Spinal cord (tissue), 10 donors: ENCODE data around the gene INTS1. TPM values are rescaled to one million over a fixed set of nuclear protein-coding genes. Genes with fewer than 3 reads are reported as not detected.

Experiments
- DNase-seq, 6 donors: peaks; one replicate each; pipeline versions ENCODE4 v3.0.0 to v3.0.0-alpha.2; 2013 to 2015; ENCODE audit warnings: low spot score in 6 of 6, low read depth in 4 of 6
- H3K27ac ChIP-seq: one replicate; pipeline ENCODE4 v1.5.1; 2013; ENCODE audit warnings: low read depth, low read length, control low read depth
- H3K27me3 ChIP-seq: one replicate; pipeline ENCODE4 v1.6.1; 2013; ENCODE audit warnings: low read length; ENCODE audit not compliant: control insufficient read depth, insufficient read depth
- H3K36me3 ChIP-seq: one replicate; pipeline ENCODE4 v1.6.1; 2013; ENCODE audit warnings: low read length; ENCODE audit not compliant: control insufficient read depth, insufficient read depth
- H3K4me1 ChIP-seq: one replicate; pipeline ENCODE4 v1.6.1; 2013; ENCODE audit warnings: low read length; ENCODE audit not compliant: control insufficient read depth, insufficient read depth
- H3K4me3 ChIP-seq: one replicate; pipeline ENCODE4 v1.5.1; 2013; ENCODE audit warnings: low read depth, low read length, control low read depth
- H3K9me3 ChIP-seq: one replicate; pipeline ENCODE4 v1.6.1; 2013; ENCODE audit warnings: low read length; ENCODE audit not compliant: control insufficient read depth, insufficient read depth
- WGBS: methylation state at CpG from one replicate; pipeline ENCODE4 v1.1.5; 2013; ENCODE audit warnings: missing lambda C conversion rate; ENCODE audit not compliant: insufficient coverage; 5-methylcytosine and 5-hydroxymethylcytosine counted together
- polyA plus RNA-seq, 2 donors: library from polyadenylated mRNA; unstranded; fragments of 120-200 nt; gene quantifications; one replicate each; pipeline ENCODE4 v1.2.1, GENCODE V29; 2013; ENCODE audit not compliant: insufficient read length in 2 of 2
- total RNA-seq, 2 donors: library from RNA; depleted of rRNA in 1 of 2; stranded (reverse); fragments of 120-200 nt in 1 of 2; fragments of >200 nt in 1 of 2; gene quantifications; one replicate each; pipeline versions ENCODE4 v1.2.3 to v1.2.4, GENCODE V29; 2013 to 2014
- donor health status: healthy.

Gene INTS1
- total and polyA plus RNA-seq, 4 donors: 24.0 to 107 (median 65.6) TPM

DNA sequence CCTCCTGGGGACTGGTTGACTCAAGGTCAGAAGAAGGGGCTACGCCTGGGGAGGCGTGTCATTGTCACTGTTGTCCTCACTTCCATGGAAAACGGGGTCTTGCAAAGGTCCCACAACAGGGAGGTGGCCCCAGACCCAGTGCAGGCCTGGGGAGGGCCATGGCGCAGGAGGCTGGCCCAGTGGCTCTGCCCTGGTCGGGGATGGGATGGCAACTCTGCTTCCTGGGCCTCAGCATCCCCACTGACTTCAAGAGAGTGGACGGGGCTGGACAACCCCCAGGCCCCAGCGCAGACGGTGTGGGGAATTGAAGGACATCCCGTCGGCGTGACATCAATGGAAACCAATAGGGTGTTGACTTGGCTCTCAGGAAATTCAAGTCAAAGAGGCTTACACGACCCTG, 80.1 kb downstream of the INTS1 start:
- Histone ChIP-seq H3K36me3 (no peaks in the 10 kb centered on the region), H3K27me3 (peaks cover 10% of the 10 kb centered on the region), H3K9me3 (no peaks in the 10 kb centered on the region), H3K4me1 (peaks cover 15% of the 10 kb centered on the region), H3K27ac (no peak overlapping the region), H3K4me3 (no peak overlapping the region)
- DNase-seq: no peak
- 81% methylated on average over 12 of the region's 12 CpGs for WGBS

DNA sequence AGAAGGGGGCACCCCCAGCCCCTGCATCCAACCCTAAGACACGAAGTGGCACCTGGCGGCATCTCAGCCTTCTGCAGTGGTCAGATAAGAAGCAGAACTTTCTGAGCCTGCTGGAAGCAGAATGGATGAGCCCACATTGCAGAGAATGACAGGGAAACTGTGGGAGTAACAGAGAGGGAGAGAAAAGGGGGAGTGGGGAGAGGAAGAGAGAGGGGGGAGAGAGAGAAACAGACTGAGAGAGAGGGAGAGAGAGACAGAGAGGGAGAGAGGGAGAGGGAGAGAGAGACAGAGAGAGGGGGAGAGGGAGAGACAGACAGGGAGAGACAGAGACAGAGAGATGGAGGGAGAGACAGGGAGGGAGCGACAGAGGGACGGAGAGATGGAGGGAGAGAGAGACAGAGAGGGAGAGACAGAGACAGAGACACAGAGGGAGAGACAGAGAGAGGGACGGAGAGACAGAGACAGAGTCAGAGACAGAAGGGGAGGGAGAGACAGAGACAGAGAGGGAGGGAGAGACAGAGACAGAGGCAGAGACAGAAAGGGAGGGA, 80.9 kb downstream of the INTS1 start:
- DNase-seq: no peak
- no peaks in the 10 kb centered on the region for H3K9me3 ChIP-seq
- no peaks in the 10 kb centered on the region for H3K36me3 ChIP-seq
- peaks cover 10% of the 10 kb centered on the region for H3K4me1 ChIP-seq
- no peak overlapping the region for H3K4me3 ChIP-seq
- no peak overlapping the region for H3K27ac ChIP-seq
- peaks cover 10% of the 10 kb centered on the region for H3K27me3 ChIP-seq
- 76% methylated on average over 5 of the region's 5 CpGs for WGBS

GRCh38 chr7:1422512-1423263, 81.5 kb downstream of the INTS1 start:
- H3K4me1 ChIP-seq: peaks cover 10% of the 10 kb centered on the region
- H3K9me3 ChIP-seq: no peaks in the 10 kb centered on the region
- H3K27ac ChIP-seq: no peak overlapping the region
- peaks cover 10% of the 10 kb centered on the region for H3K27me3 ChIP-seq
- WGBS: 14% methylated on average over 12 of the region's 24 CpGs
- no peaks in the 10 kb centered on the region for H3K36me3 ChIP-seq
- peak in 4 of 6 donors; percentile 32 to 94 (median 52) for DNase-seq
- no peak overlapping the region for H3K4me3 ChIP-seq

DNA sequence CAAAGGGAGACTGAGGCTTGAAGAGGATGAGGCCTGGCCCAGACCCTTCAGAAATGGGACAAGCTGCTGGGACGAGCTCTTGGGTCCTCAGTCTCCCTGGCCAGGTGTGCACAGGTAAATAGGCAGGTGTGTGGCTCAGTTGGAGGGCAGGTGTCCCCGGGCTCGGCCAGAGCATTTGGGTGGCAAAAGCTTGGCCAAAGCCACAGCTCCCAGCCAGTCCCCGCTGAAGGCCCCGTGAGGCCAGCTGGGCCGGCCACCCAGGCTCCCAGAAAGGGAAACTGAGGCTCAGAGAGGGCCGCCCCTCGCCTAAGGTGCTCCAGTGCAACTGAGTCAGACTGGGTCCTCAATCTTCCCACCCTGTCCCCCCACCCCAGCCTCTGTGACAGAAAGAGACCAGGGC, 82.2 kb downstream of the INTS1 start:
- no peak overlapping the region for H3K4me3 ChIP-seq
- peaks cover 10% of the 10 kb centered on the region for H3K4me1 ChIP-seq
- H3K27ac ChIP-seq: no peak overlapping the region
- no peaks in the 10 kb centered on the region for H3K9me3 ChIP-seq
- DNase-seq: no peak
- WGBS: 78% methylated on average over 6 of the region's 8 CpGs
- peaks cover 10% of the 10 kb centered on the region for H3K27me3 ChIP-seq
- no peaks in the 10 kb centered on the region for H3K36me3 ChIP-seq

GRCh38 chr7:1421020-1421790, 83.0 kb downstream of the INTS1 start:
- Histone ChIP-seq H3K9me3 (no peaks in the 10 kb centered on the region), H3K27me3 (peaks cover 14% of the 10 kb centered on the region), H3K4me3 (no peak overlapping the region), H3K36me3 (no peaks in the 10 kb centered on the region), H3K4me1 (peaks cover 10% of the 10 kb centered on the region), H3K27ac (no peak overlapping the region)
- DNase-seq: no peak
- WGBS: 91% methylated on average over 41 of the region's 41 CpGs

Other genes starting within 250 kb of the INTS1 start
- 10 to 100 TPM; 13.1 to 21.8 TPM for gene MICALL2, start 44.9 kb downstream of the INTS1 start, total RNA-seq
- gene MICALL2, start 44.9 kb downstream of the INTS1 start, polyA plus RNA-seq: 10 to 100 TPM; 19.5 to 34.7 TPM
- gene MAFK, start 26.3 kb upstream of the INTS1 start, total RNA-seq: 1 to 10 TPM; 7.7 to 8.8 TPM
- 10 to 100 TPM; 10.6 to 13.5 TPM for gene MAFK, start 26.3 kb upstream of the INTS1 start, polyA plus RNA-seq
- gene TMEM184A, start 51.8 kb upstream of the INTS1 start, total RNA-seq: under 1 TPM; 0.20 to 0.33 TPM
- 1 to 10 TPM in 1 of 2 donors, under 1 TPM in 1; 0.74 to 2.3 TPM for gene TMEM184A, start 51.8 kb upstream of the INTS1 start, polyA plus RNA-seq
- gene PSMG3, start 65.6 kb upstream of the INTS1 start, total RNA-seq: 10 to 100 TPM; 16.3 to 44.6 TPM
- 10 to 100 TPM; 39.3 to 44.7 TPM for gene PSMG3, start 65.6 kb upstream of the INTS1 start, polyA plus RNA-seq
- gene ELFN1, start 165.9 kb upstream of the INTS1 start, total RNA-seq: 1 to 10 TPM; 7.8 to 8.2 TPM
- 10 to 100 TPM; 24.3 to 28.4 TPM for gene ELFN1, start 165.9 kb upstream of the INTS1 start, polyA plus RNA-seq